GM11168 (cell line): ENCODE data around the gene NRTN.

Experiments used
- in situ Hi-C: fragments of 300-500 bp; cut with MboI; formaldehyde crosslinking; loops from one replicate; pipeline ENCODE4 v1.12.0; 2022; ENCODE audit warnings: low sequenced_read_pairs; ENCODE audit not compliant: unreplicated experiment

Gene NRTN

GRCh38 chr19:5809469-5809868, 4.6 kb downstream of the NRTN start:
- in situ Hi-C loops, result no loop called here

- in situ Hi-C loops, result no loop called here
Observed at GRCh38 chr19:5811117-5811516, 6.2 kb downstream of the NRTN start.

GRCh38 chr19:5814123-5814851, 9.4 kb downstream of the NRTN start:
- in situ Hi-C loops, result no loop called here

GRCh38 chr19:5814852-5815246, 10.0 kb downstream of the NRTN start:
- in situ Hi-C loops, result no loop called here

GRCh38 chr19:5817218-5817617, 12.4 kb downstream of the NRTN start:
- in situ Hi-C loops, result no loop called here

- in situ Hi-C loops, result no loop called here
Observed at GRCh38 chr19:5818594-5818993, 13.7 kb downstream of the NRTN start.

- in situ Hi-C loops, result no loop called here
Observed at GRCh38 chr19:5820785-5821184, 15.9 kb downstream of the NRTN start.

- in situ Hi-C loops, result no loop called here
Observed at GRCh38 chr19:5821521-5822180, 16.8 kb downstream of the NRTN start.

GRCh38 chr19:5822181-5822844, 17.4 kb downstream of the NRTN start:
- in situ Hi-C loops, result no loop called here

- in situ Hi-C loops, result no loop called here
Observed at GRCh38 chr19:5823579-5824281, 18.9 kb downstream of the NRTN start.

- in situ Hi-C loops, result no loop called here
Observed at GRCh38 chr19:5824751-5825150, 19.9 kb downstream of the NRTN start.

GRCh38 chr19:5825178-5825577, 20.3 kb downstream of the NRTN start:
- in situ Hi-C loops, result no loop called here

GRCh38 chr19:5826531-5827341, 21.9 kb downstream of the NRTN start:
- in situ Hi-C loops, result no loop called here

GRCh38 chr19:5827342-5827890, 22.5 kb downstream of the NRTN start:
- in situ Hi-C loops, result no loop called here

- in situ Hi-C loops, result no loop called here
Observed at GRCh38 chr19:5827891-5828660, 23.2 kb downstream of the NRTN start.

GRCh38 chr19:5828661-5829566, 24.0 kb downstream of the NRTN start:
- in situ Hi-C loops, result no loop called here

- in situ Hi-C loops, result no loop called here
Observed at GRCh38 chr19:5829567-5830310, 24.9 kb downstream of the NRTN start.
